WTC11 (cell line): ENCODE data around the gene AP1G2. TPM values are rescaled to one million over a fixed set of nuclear protein-coding genes. Genes with fewer than 3 reads are reported as not detected.

ENCODE experiments used
- ATAC-seq: fragments of 200-7000 bp; cut with Tn5 transposase; 2 replicates; pipeline ENCODE4 v1.10.0; 2021; ENCODE audit warnings: mild to moderate bottlenecking, moderate library complexity
- CTCF ChIA-PET: fragments of 300-600 bp; sonication (Branson Sonifier 250); formaldehyde crosslinking; loops from one replicate; lab custom pipeline; 2021; ENCODE audit warnings: antibody characterized with exemption; lab: Charles Lee
- POLR2A ChIA-PET: fragments of 350-600 bp; sonication (Branson Sonifier 250); formaldehyde crosslinking; loops from one replicate; lab custom pipeline; 2021; ENCODE audit warnings: antibody characterized with exemption; lab: Charles Lee
- DNase-seq: peaks from one replicate; pipeline ENCODE4 v3.0.0; 2021; ENCODE audit warnings: low spot score
- H3K27ac Mint-ChIP-seq: 2 replicates; pipeline ENCODE4 v1.8.0; 2021; ENCODE audit warnings: mixed read lengths
- H3K27me3 Mint-ChIP-seq: 2 replicates; pipeline ENCODE4 v1.8.0; 2021; ENCODE audit warnings: low read depth, mild to moderate bottlenecking, moderate library complexity, mixed read lengths
- H3K36me3 Mint-ChIP-seq: 2 replicates; pipeline ENCODE4 v1.8.0; 2021; ENCODE audit warnings: mixed read lengths
- H3K4me1 Mint-ChIP-seq: 2 replicates; pipeline ENCODE4 v1.8.0; 2022; ENCODE audit warnings: mixed read lengths
- H3K4me3 Mint-ChIP-seq: 2 replicates; pipeline ENCODE4 v1.8.0; 2021; ENCODE audit warnings: mild to moderate bottlenecking, moderate library complexity, mixed read lengths
- H3K9me3 Mint-ChIP-seq: 2 replicates; pipeline ENCODE4 v1.8.0; 2021; ENCODE audit warnings: mixed read lengths
- ARID4B ChIP-seq: sonication (generic); formaldehyde crosslinking; IDR thresholded peaks from 2 replicates; pipeline ENCODE4 v1.8.0; 2023; ENCODE audit warnings: missing genetic modification reagents, mild to moderate bottlenecking, borderline replicate concordance
- ELF4 ChIP-seq: sonication (generic); formaldehyde crosslinking; IDR thresholded peaks from 2 replicates; pipeline ENCODE4 v1.8.1; 2022; ENCODE audit warnings: low read depth, mild to moderate bottlenecking, moderate library complexity, missing genetic modification reagents
- ETV6 ChIP-seq: sonication (generic); formaldehyde crosslinking; IDR thresholded peaks from 2 replicates; pipeline ENCODE4 v1.8.1; 2022; ENCODE audit warnings: mild to moderate bottlenecking, missing genetic modification reagents
- FOXP1 ChIP-seq: sonication (generic); formaldehyde crosslinking; IDR thresholded peaks from 2 replicates; pipeline ENCODE4 v1.8.0; 2022; ENCODE audit warnings: missing genetic modification reagents, mild to moderate bottlenecking, moderate library complexity, borderline replicate concordance
- KAT7 ChIP-seq: sonication (generic); formaldehyde crosslinking; IDR thresholded peaks from 2 replicates; pipeline ENCODE4 v1.8.1; 2023; ENCODE audit warnings: missing genetic modification reagents, mild to moderate bottlenecking, borderline replicate concordance
- NFATC4 ChIP-seq: fragments of 250-450 bp; sonication (Bioruptor Pico); IDR thresholded peaks from 2 replicates; pipeline ENCODE4 v1.9.0; 2021; ENCODE audit warnings: mild to moderate bottlenecking
- OVOL2 ChIP-seq: fragments of 250-450 bp; sonication (Bioruptor Pico); IDR thresholded peaks from 2 replicates; pipeline ENCODE4 v1.9.0; 2021; ENCODE audit warnings: mild to moderate bottlenecking, borderline replicate concordance
- RORB ChIP-seq: fragments of 250-450 bp; sonication (Bioruptor Pico); IDR thresholded peaks from 2 replicates; pipeline ENCODE4 v1.9.0; 2021; ENCODE audit warnings: mild to moderate bottlenecking
- SMAD4 ChIP-seq: sonication (generic); formaldehyde crosslinking; IDR thresholded peaks from 2 replicates; pipeline ENCODE4 v1.8.0; 2022; ENCODE audit warnings: mild to moderate bottlenecking, missing genetic modification reagents
- TCF7 ChIP-seq: sonication (generic); formaldehyde crosslinking; IDR thresholded peaks from 2 replicates; pipeline ENCODE4 v1.8.0; 2022; ENCODE audit warnings: mild to moderate bottlenecking, low read depth, missing genetic modification reagents, moderate library complexity
- TEAD4 ChIP-seq: sonication (generic); formaldehyde crosslinking; IDR thresholded peaks from 2 replicates; pipeline ENCODE4 v1.8.0; 2022; ENCODE audit warnings: mild to moderate bottlenecking, missing genetic modification reagents
- ZBTB43 ChIP-seq: sonication (generic); formaldehyde crosslinking; IDR thresholded peaks from 2 replicates; pipeline ENCODE4 v1.8.1; 2023; ENCODE audit warnings: mild to moderate bottlenecking, missing genetic modification reagents
- ZNF138 ChIP-seq: sonication (generic); formaldehyde crosslinking; conservative IDR thresholded peaks from 2 replicates; pipeline ENCODE4 v1.8.1; 2022; ENCODE audit warnings: mild to moderate bottlenecking, moderate library complexity, missing genetic modification reagents
- ZNF219 ChIP-seq: sonication (generic); formaldehyde crosslinking; IDR thresholded peaks from 2 replicates; pipeline ENCODE4 v1.8.0; 2023; ENCODE audit warnings: missing genetic modification reagents, mild to moderate bottlenecking, borderline replicate concordance
- ZNF396 ChIP-seq: fragments of 250-450 bp; sonication (Bioruptor Pico); IDR thresholded peaks from 2 replicates; pipeline ENCODE4 v1.8.0; 2021; ENCODE audit warnings: mild to moderate bottlenecking, moderate library complexity, borderline replicate concordance
- ZNF423 ChIP-seq: fragments of 250-450 bp; sonication (Bioruptor Pico); IDR thresholded peaks from 2 replicates; pipeline ENCODE4 v2.1.2; 2022; ENCODE audit warnings: mild to moderate bottlenecking, moderate library complexity
- ZSCAN18 ChIP-seq: fragments of 250-450 bp; sonication (Bioruptor Pico); IDR thresholded peaks from 2 replicates; pipeline ENCODE4 v2.1.2; 2022; ENCODE audit warnings: mild to moderate bottlenecking, moderate library complexity
- total RNA-seq: library from RNA; stranded (reverse); gene quantifications from 3 replicates; pipeline ENCODE4 v1.2.3, GENCODE V29; 2021

Gene AP1G2
- total RNA-seq, 1 experiment from 2014 or later, result 122 TPM

- no peak for ATAC-seq
- DNase-seq, result no peak
- Mint-ChIP-seq H3K27me3 (no peaks in the 10 kb centered on the region; the same call in 1 of the 2 replicates), H3K4me1 (peaks cover 45% of the 10 kb centered on the region), H3K9me3 (no peaks in the 10 kb centered on the region), H3K36me3 (peaks cover 21% of the 10 kb centered on the region), H3K27ac (peak overlapping the region; percentile 82), H3K4me3 (peak overlapping the region; percentile 86)
- TF ChIP-seq NFATC4 (CRISPR knock-in tag) (no peak), ZNF219 (CRISPR knock-in tag) (no peak), ZNF138 (CRISPR knock-in tag) (no peak), KAT7 (CRISPR knock-in tag) (no peak), TEAD4 (CRISPR knock-in tag) (no peak), ARID4B (CRISPR knock-in tag) (no peak), OVOL2 (CRISPR knock-in tag) (no peak), ZSCAN18 (CRISPR knock-in tag) (no peak), ZNF396 (CRISPR knock-in tag) (no peak), ZNF423 (CRISPR knock-in tag) (no peak), ZBTB43 (no peak), ETV6 (CRISPR knock-in tag) (no peak), FOXP1 (no peak)
- ChIA-PET CTCF (interaction anchor here (0.6 to 8.7 kb wide), 8 partner anchors 10 to 100 kb away, joined by 3 to 377 read pairs (median 23); partner anchors contain the start of gene AP1G2), POLR2A (interaction anchor here (0.8 to 9.0 kb wide), 3 partner anchors 8 to 75 kb away, joined by 3 to 102 read pairs (median 4); no protein-coding TSS in a partner anchor)
Measured at GRCh38 chr14:23556700-23557440, 10.7 kb downstream of the AP1G2 start.

GRCh38 chr14:23555882-23556699, 11.5 kb downstream of the AP1G2 start, which contains the start of gene THTPA:
THTPA (plus strand) TSS chr14:23556271; CDS start chr14:23556758, 487 bp downstream.
- ChIA-PET POLR2A (interaction anchor here (0.6 to 9.0 kb wide), 10 partner anchors 10 to 78 kb away, joined by 3 to 102 read pairs (median 4); partner anchors contain the start of genes AP1G2 and JPH4), CTCF (interaction anchor here (0.6 to 8.7 kb wide), 22 partner anchors 10 to 760 kb away, joined by 3 to 377 read pairs (median 6); partner anchors contain the start of genes AP1G2, EMC9 and SLC22A17)
- no peaks in the 10 kb centered on the region; the same call in 1 of the 2 replicates for H3K27me3 Mint-ChIP-seq
- TF ChIP-seq ZBTB43 (peak; percentile 83), ARID4B (CRISPR knock-in tag) (peak; percentile 65; the same call in 1 of the 2 replicates), TCF7 (CRISPR knock-in tag) (0 out of 2 replicates have a peak, but pooled peaks have one; percentile 31), ELF4 (CRISPR knock-in tag) (no peak), SMAD4 (CRISPR knock-in tag) (no peak), RORB (CRISPR knock-in tag) (no peak)

More at GRCh38 chr14:23555882-23556699, 11.5 kb downstream of the AP1G2 start, which contains the start of gene THTPA:
- peak; percentile 98 for DNase-seq
- H3K4me3 Mint-ChIP-seq, result peak within 1 kb of the TSS; percentile 86
- H3K9me3 Mint-ChIP-seq, result no peaks in the 10 kb centered on the region
- peaks cover 41% of the 10 kb centered on the region for H3K4me1 Mint-ChIP-seq
- ATAC-seq, result peak; percentile 62
- H3K36me3 Mint-ChIP-seq, result peaks cover 16% of the 10 kb centered on the region
- H3K27ac Mint-ChIP-seq, result peak within 1 kb of the TSS; percentile 82
